Smooth muscle cell (in vitro differentiated cells): ENCODE results near the gene ANKRD35. TPM values are rescaled to one million over a fixed set of nuclear protein-coding genes. Genes with fewer than 3 reads are reported as not detected.

Experiments used
- DNase-seq: peaks from one replicate; lab custom pipeline; 2025; ENCODE audit not compliant: unreplicated experiment; lab: John Stamatoyannopoulos, UW
- H2AFZ ChIP-seq: fragments of 200-600 bp; sonication (generic); 2 replicates; pipeline ENCODE4 v1.6.0; 2016; ENCODE audit warnings: antibody characterized with exemption, low read depth, mild to moderate bottlenecking
- H3F3A ChIP-seq: fragments of 200-600 bp; sonication (generic); 2 replicates; pipeline ENCODE4 v1.6.0; 2017; ENCODE audit warnings: antibody characterized with exemption, low read depth
- H3K27ac ChIP-seq: fragments of 200-600 bp; sonication (generic); 2 replicates; pipeline ENCODE4 v1.5.1; 2016; ENCODE audit warnings: low read depth, mild to moderate bottlenecking
- H3K27me3 ChIP-seq: fragments of 200-600 bp; sonication (generic); 2 replicates; pipeline ENCODE4 v1.6.1; 2016; ENCODE audit warnings: low read depth, mild to moderate bottlenecking
- H3K36me3 ChIP-seq: fragments of 200-600 bp; sonication (generic); 2 replicates; pipeline ENCODE4 v1.5.1; 2016; ENCODE audit warnings: low read depth
- H3K4me1 ChIP-seq: fragments of 200-600 bp; sonication (generic); 2 replicates; pipeline ENCODE4 v1.5.1; 2016; ENCODE audit warnings: low read depth
- H3K4me2 ChIP-seq: fragments of 200-600 bp; sonication (generic); 2 replicates; pipeline ENCODE4 v1.6.0; 2016; ENCODE audit warnings: mild to moderate bottlenecking
- H3K4me3 ChIP-seq: fragments of 200-600 bp; sonication (generic); 2 replicates; pipeline ENCODE4 v1.5.1; 2016; ENCODE audit warnings: mild to moderate bottlenecking
- H3K79me2 ChIP-seq: fragments of 200-600 bp; sonication (generic); 2 replicates; pipeline ENCODE4 v1.6.0; 2016; ENCODE audit warnings: low read depth, mild to moderate bottlenecking
- H3K9ac ChIP-seq: fragments of 200-600 bp; sonication (generic); 2 replicates; pipeline ENCODE4 v1.6.0; 2016; ENCODE audit warnings: low read depth
- H3K9me3 ChIP-seq: fragments of 200-600 bp; sonication (generic); replicated peaks from 2 replicates; pipeline ENCODE4 v1.5.1; 2016; ENCODE audit warnings: low read depth
- H4K20me1 ChIP-seq: fragments of 200-600 bp; sonication (generic); 2 replicates; pipeline ENCODE4 v1.6.0; 2016; ENCODE audit warnings: low read depth
- CTCF ChIP-seq: fragments of 200-600 bp; sonication (generic); IDR thresholded peaks from 2 replicates; pipeline ENCODE4 v1.5.1; 2017; ENCODE audit warnings: borderline replicate concordance, mild to moderate bottlenecking, antibody characterized with exemption; ENCODE audit not compliant: insufficient read depth, poor library complexity, severe bottlenecking
- WGBS: methylation state at CpG from one replicate; pipeline ENCODE4 v1.1.7; 2016; ENCODE audit warnings: low lambda C conversion rate; 5-methylcytosine and 5-hydroxymethylcytosine counted together
- polyA plus RNA-seq: library from polyadenylated mRNA; unstranded; fragments of >200 nt; fragmentation: Nextera tagmentation; extraction: Ambion mirVana; gene quantifications from 2 replicates; pipeline ENCODE4 v1.2.1, GENCODE V29; 2016
- total RNA-seq: library from RNA; depleted of rRNA; stranded (reverse); fragments of >200 nt; gene quantifications from 2 replicates; pipeline ENCODE4 v1.2.3, GENCODE V29; 2014

The ANKRD35 gene
- total and polyA plus RNA-seq, 2 experiments from 2014 or later, result 1.7 to 1.8 TPM

DNA sequence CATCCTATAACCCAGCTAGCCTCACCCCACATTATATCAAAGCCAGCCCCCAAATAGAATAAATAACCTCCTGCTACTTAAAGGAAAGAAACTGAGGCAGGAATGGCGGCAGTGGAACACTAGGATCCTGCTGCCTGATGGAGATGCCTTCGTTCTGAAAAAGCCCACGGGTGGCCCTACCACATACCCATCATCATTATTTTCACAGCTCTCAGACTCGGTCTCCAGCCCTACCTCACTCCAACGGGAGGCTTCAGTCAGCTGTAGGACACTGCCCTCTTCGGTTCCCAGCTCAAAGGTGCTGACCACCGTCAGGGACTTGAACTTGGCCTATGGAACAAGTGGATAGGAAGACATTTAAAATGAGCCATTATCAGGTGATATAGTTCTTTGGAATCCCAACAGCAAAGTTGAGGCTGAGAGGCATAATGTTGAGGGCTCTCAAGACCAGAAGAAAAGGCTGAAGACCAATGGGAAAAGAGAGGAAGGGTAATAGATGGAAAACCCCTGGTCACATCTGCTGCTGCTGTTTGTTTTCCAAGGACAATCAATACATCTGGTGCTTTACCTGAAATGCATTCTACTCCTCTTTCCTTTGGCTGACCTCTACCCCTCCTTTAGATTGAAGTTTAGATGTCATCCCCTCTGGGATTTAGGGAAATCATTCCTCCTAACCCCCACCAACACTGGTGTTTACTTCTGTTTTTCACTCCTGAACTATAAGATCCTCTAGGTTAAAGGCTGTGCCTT is 7.8 kb upstream of the ANKRD35 start:
- H2AFZ ChIP-seq, result no peak overlapping the region
- no peak overlapping the region for H3K9ac ChIP-seq
- no peak for DNase-seq
- 93% methylated on average over 7 of the region's 7 CpGs for WGBS
- no peak overlapping the region for H3K4me3 ChIP-seq
- no peaks in the 10 kb centered on the region for H3K36me3 ChIP-seq
- H3K27me3 ChIP-seq, result no peaks in the 10 kb centered on the region
- H3K4me2 ChIP-seq, result no peak overlapping the region
- no peaks in the 10 kb centered on the region for H4K20me1 ChIP-seq
- H3K9me3 ChIP-seq, result no peaks in the 10 kb centered on the region
- no peak overlapping the region for H3K27ac ChIP-seq
- H3K79me2 ChIP-seq, result no peaks in the 10 kb centered on the region
- H3F3A ChIP-seq, result peaks cover 3% of the 10 kb centered on the region
- H3K4me1 ChIP-seq, result peaks cover 10% of the 10 kb centered on the region
- no peak for TF ChIP-seq CTCF

GRCh38 chr1:145892486-145893087 is 6.9 kb upstream of the ANKRD35 start:
- 56% methylated on average over 3 of the region's 3 CpGs for WGBS
- peak overlapping the region; percentile 95 for H2AFZ ChIP-seq
- peak overlapping the region; percentile 10 for H3K9ac ChIP-seq
- peak overlapping the region; percentile 81 for H3K27ac ChIP-seq
- H3K36me3 ChIP-seq, result no peaks in the 10 kb centered on the region
- DNase-seq, result no peak
- TF ChIP-seq CTCF, result no peak
- peak overlapping the region; percentile 73 for H3K4me2 ChIP-seq
- peaks cover 10% of the 10 kb centered on the region for H3K4me1 ChIP-seq
- no peaks in the 10 kb centered on the region for H3K27me3 ChIP-seq
- peaks cover 3% of the 10 kb centered on the region for H3F3A ChIP-seq
- no peaks in the 10 kb centered on the region for H3K79me2 ChIP-seq
- no peaks in the 10 kb centered on the region for H4K20me1 ChIP-seq
- H3K9me3 ChIP-seq, result no peaks in the 10 kb centered on the region
- peak overlapping the region; percentile 12 for H3K4me3 ChIP-seq

DNA sequence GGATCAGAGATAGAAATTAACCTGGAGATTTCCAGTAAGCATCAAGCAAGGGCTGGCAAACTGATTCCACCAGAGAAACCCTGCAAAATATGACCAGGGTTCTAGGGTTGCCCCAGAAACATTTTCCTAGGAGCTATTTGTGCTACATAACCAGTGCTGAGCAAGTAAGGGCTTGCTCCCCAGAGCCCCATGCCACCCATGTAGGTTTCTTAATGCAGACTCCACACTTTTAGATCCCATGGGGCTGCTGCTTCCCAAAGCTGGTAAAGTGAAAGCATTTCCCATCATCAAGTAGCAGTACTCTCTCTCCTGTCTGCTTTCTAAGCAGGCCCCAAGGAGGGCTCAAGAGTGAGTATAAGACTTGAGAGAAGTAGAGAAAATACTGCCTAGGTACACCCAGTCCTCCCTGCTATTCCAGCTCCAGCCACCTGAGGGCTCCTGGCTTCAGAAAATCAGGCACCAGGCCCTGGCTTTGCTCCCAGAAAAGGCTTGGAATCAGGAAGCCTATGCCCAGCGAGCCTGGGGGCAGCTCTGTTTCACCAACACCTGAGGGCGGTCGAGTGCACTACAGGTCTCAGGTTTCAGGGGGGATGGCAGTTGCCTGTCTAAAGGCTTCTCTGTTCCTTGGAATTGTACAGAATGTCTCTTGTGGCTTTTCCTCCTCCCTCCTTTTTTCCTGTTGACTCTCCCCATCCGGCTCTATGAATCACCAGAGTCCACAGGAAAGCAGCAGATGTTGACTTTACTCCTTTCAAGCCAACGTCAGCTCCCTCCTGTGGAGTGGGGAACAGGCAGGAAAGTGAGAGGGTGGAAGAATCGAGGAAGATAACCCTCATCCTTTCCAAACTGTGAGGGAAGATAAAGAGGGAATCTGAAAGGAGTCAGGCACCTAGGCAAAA is 6.2 kb upstream of the ANKRD35 start:
- 2% methylated on average over 6 of the region's 6 CpGs for WGBS
- peak overlapping the region; percentile 73 for H3K4me2 ChIP-seq
- H3K79me2 ChIP-seq, result no peaks in the 10 kb centered on the region
- peak overlapping the region; percentile 95 for H2AFZ ChIP-seq
- H3K4me3 ChIP-seq, result peak overlapping the region; percentile 12
- peaks cover 3% of the 10 kb centered on the region for H3F3A ChIP-seq
- H3K9ac ChIP-seq, result peak overlapping the region; percentile 10
- peak; percentile 81 for TF ChIP-seq CTCF
- no peaks in the 10 kb centered on the region for H3K36me3 ChIP-seq
- no peaks in the 10 kb centered on the region for H3K9me3 ChIP-seq
- no peaks in the 10 kb centered on the region for H3K27me3 ChIP-seq
- peaks cover 10% of the 10 kb centered on the region for H3K4me1 ChIP-seq
- peak overlapping the region; percentile 81 for H3K27ac ChIP-seq
- H4K20me1 ChIP-seq, result no peaks in the 10 kb centered on the region
- peak; percentile 70 for DNase-seq
